Skeletal muscle tissue (tissue), 4 donors: ENCODE data around the gene GPALPP1. TPM values are rescaled to one million over a fixed set of nuclear protein-coding genes. Genes with fewer than 3 reads are reported as not detected.

Experiments used
- H3K27ac ChIP-seq: one replicate; pipeline ENCODE4 v1.7.0; 2013; ENCODE audit warnings: mild to moderate bottlenecking, low read depth, low read length, inconsistent platforms
- H3K27me3 ChIP-seq, 3 donors: one replicate each; pipeline ENCODE4 v1.7.0; 2013; ENCODE audit warnings: low read length in 3 of 3; ENCODE audit not compliant: control insufficient read depth in 3 of 3, insufficient read depth in 3 of 3
- H3K36me3 ChIP-seq, 3 donors: one replicate each; pipeline ENCODE4 v1.7.0; 2013; ENCODE audit warnings: low read length in 3 of 3; ENCODE audit not compliant: control insufficient read depth in 3 of 3, insufficient read depth in 3 of 3
- H3K4me1 ChIP-seq, 3 donors: one replicate each; pipeline ENCODE4 v1.7.0; 2013; ENCODE audit warnings: low read length in 3 of 3, mild to moderate bottlenecking in 3 of 3; ENCODE audit not compliant: control insufficient read depth in 3 of 3, insufficient read depth in 3 of 3
- H3K4me3 ChIP-seq, 3 donors: one replicate each; pipeline ENCODE4 v1.7.0; 2013; ENCODE audit warnings: low read length in 3 of 3
- H3K9ac ChIP-seq, 3 donors: one replicate each; pipeline ENCODE4 v1.7.0; 2013; ENCODE audit warnings: low read length in 3 of 3, mild to moderate bottlenecking in 3 of 3, moderate library complexity in 2 of 3, low read depth in 1 of 3
- H3K9me3 ChIP-seq, 3 donors: one replicate each; pipeline ENCODE4 v1.7.0; 2013; ENCODE audit warnings: low read length in 3 of 3; ENCODE audit not compliant: control insufficient read depth in 3 of 3
- total RNA-seq: library from RNA; depleted of rRNA; stranded (reverse); fragments of >200 nt; gene quantifications from one replicate; pipeline ENCODE4 v1.2.3, GENCODE V29; 2014
- donor health status: Osteomylitis.

GPALPP1 gene
- total RNA-seq, 1 donor from 2014 or later = 15.1 TPM

GRCh38 chr13:45034342-45034741, 45.0 kb downstream of the GPALPP1 start:
- Histone ChIP-seq H3K36me3 (peaks cover 2 to 15% (median 14%) of the 10 kb centered on the region in 3 donors), H3K27me3 (no peaks in the 10 kb centered on the region), H3K4me1 (no peaks in the 10 kb centered on the region), H3K4me3 (no peak overlapping the region), H3K9ac (no peak overlapping the region), H3K9me3 (no peaks in the 10 kb centered on the region), H3K27ac (no peak overlapping the region)

- no peak overlapping the region for H3K9ac ChIP-seq
- H3K27ac ChIP-seq = no peak overlapping the region
Measured at GRCh38 chr13:45036206-45036605, 46.9 kb downstream of the GPALPP1 start.

GRCh38 chr13:45040173-45040572, 50.8 kb downstream of the GPALPP1 start:
- Histone ChIP-seq H3K9ac (no peak overlapping the region), H3K27ac (no peak overlapping the region), H3K4me3 (no peak overlapping the region), H3K36me3 (peaks cover 2 to 15% (median 4%) of the 10 kb centered on the region in 3 donors), H3K4me1 (peaks cover 0 to 4% (median 0%) of the 10 kb centered on the region in 3 donors), H3K27me3 (no peaks in the 10 kb centered on the region), H3K9me3 (no peaks in the 10 kb centered on the region)

More at GRCh38 chr13:45036206-45036605, 46.9 kb downstream of the GPALPP1 start:
- peaks cover 2 to 15% (median 14%) of the 10 kb centered on the region in 3 donors for H3K36me3 ChIP-seq
- no peaks in the 10 kb centered on the region for H3K4me1 ChIP-seq
- H3K4me3 ChIP-seq = no peak overlapping the region
- no peaks in the 10 kb centered on the region for H3K27me3 ChIP-seq
- H3K9me3 ChIP-seq = no peaks in the 10 kb centered on the region

- Histone ChIP-seq H3K4me3 (no peak overlapping the region), H3K9ac (no peak overlapping the region), H3K27ac (no peak overlapping the region), H3K27me3 (no peaks in the 10 kb centered on the region), H3K36me3 (peaks cover 2 to 15% (median 4%) of the 10 kb centered on the region in 3 donors), H3K9me3 (no peaks in the 10 kb centered on the region), H3K4me1 (peaks cover 0 to 4% (median 0%) of the 10 kb centered on the region in 3 donors)
Measured at GRCh38 chr13:45040622-45041021, 51.3 kb downstream of the GPALPP1 start.

GRCh38 chr13:45042539-45042938, 53.2 kb downstream of the GPALPP1 start:
- H3K27me3 ChIP-seq = no peaks in the 10 kb centered on the region
- no peak overlapping the region for H3K4me3 ChIP-seq
- peaks cover 0 to 6% (median 2%) of the 10 kb centered on the region in 3 donors for H3K4me1 ChIP-seq
- no peak overlapping the region for H3K27ac ChIP-seq
- no peak overlapping the region for H3K9ac ChIP-seq
- H3K36me3 ChIP-seq = peaks cover 0 to 8% (median 2%) of the 10 kb centered on the region in 3 donors
- H3K9me3 ChIP-seq = no peaks in the 10 kb centered on the region

GRCh38 chr13:45046445-45046844, 57.1 kb downstream of the GPALPP1 start:
- Histone ChIP-seq H3K36me3 (no peaks in the 10 kb centered on the region), H3K4me3 (peak overlapping the region in 2 of 3 donors; percentile 24 to 64), H3K9me3 (no peaks in the 10 kb centered on the region), H3K4me1 (peaks cover 0 to 7% (median 2%) of the 10 kb centered on the region in 3 donors), H3K27ac (no peak overlapping the region), H3K9ac (peak overlapping the region in 2 of 3 donors; percentile 77 to 79), H3K27me3 (no peaks in the 10 kb centered on the region)

GRCh38 chr13:45047394-45048310, 58.3 kb downstream of the GPALPP1 start:
- Histone ChIP-seq H3K4me1 (peaks cover 0 to 6% (median 2%) of the 10 kb centered on the region in 3 donors), H3K36me3 (no peaks in the 10 kb centered on the region), H3K4me3 (peak overlapping the region; percentile 64 to 85 (median 72)), H3K27me3 (peaks cover 0 to under 1% (median 0%) of the 10 kb centered on the region in 3 donors), H3K27ac (peak overlapping the region; percentile 17), H3K9me3 (no peaks in the 10 kb centered on the region), H3K9ac (peak overlapping the region; percentile 77 to 87 (median 79))

GRCh38 chr13:45048890-45049407, 59.6 kb downstream of the GPALPP1 start:
- H3K4me1 ChIP-seq = peaks cover 0 to 4% (median 2%) of the 10 kb centered on the region in 3 donors
- H3K27me3 ChIP-seq = peaks cover 0 to 7% (median 0%) of the 10 kb centered on the region in 3 donors
- H3K36me3 ChIP-seq = no peaks in the 10 kb centered on the region
- H3K4me3 ChIP-seq = no peak overlapping the region
- no peaks in the 10 kb centered on the region for H3K9me3 ChIP-seq
- H3K27ac ChIP-seq = no peak overlapping the region
- no peak overlapping the region for H3K9ac ChIP-seq

GRCh38 chr13:45049478-45049877, 60.1 kb downstream of the GPALPP1 start:
- H3K36me3 ChIP-seq = no peaks in the 10 kb centered on the region
- peaks cover 0 to 7% (median 0%) of the 10 kb centered on the region in 3 donors for H3K27me3 ChIP-seq
- no peak overlapping the region for H3K9ac ChIP-seq
- H3K9me3 ChIP-seq = no peaks in the 10 kb centered on the region
- H3K27ac ChIP-seq = no peak overlapping the region
- H3K4me3 ChIP-seq = no peak overlapping the region
- peaks cover 0 to 4% (median 2%) of the 10 kb centered on the region in 3 donors for H3K4me1 ChIP-seq

- Histone ChIP-seq H3K27me3 (peaks cover 0 to 7% (median 0%) of the 10 kb centered on the region in 3 donors), H3K36me3 (no peaks in the 10 kb centered on the region), H3K9ac (no peak overlapping the region), H3K27ac (no peak overlapping the region), H3K9me3 (no peaks in the 10 kb centered on the region), H3K4me1 (peaks cover under 1 to 7% (median 2%) of the 10 kb centered on the region in 3 donors), H3K4me3 (no peak overlapping the region)
Measured at GRCh38 chr13:45051315-45051714, 62.0 kb downstream of the GPALPP1 start.
